Measurements from ENCODE around the gene UCHL1. TPM values are rescaled to one million over a fixed set of nuclear protein-coding genes. Genes with fewer than 3 reads are reported as not detected.
"Not testable (repeated sequence)": the region's sequence is repeated elsewhere in the genome, so short reads cannot be mapped to it uniquely, and the experiment has no call there.

The UCHL1 gene
- total RNA-seq, 2 donors from 2014 or later: 2.5 to 2.8 TPM

- Mint-ChIP-seq H3K4me1 (ENCODE audit: low read depth) (no peaks in the 10 kb centered on the region), H3K4me3 (no peak overlapping the region), H3K9me3 (peaks cover 0 to 2% of the 10 kb centered on the region in 2 donors), H3K36me3 (ENCODE audit: insufficient read depth in 2 of 2) (no peaks in the 10 kb centered on the region), H3K27ac (no peak overlapping the region), H3K27me3 (ENCODE audit: low read depth) (peaks cover 11% of the 10 kb centered on the region)
- ATAC-seq (replicated peaks in 1 of 2) (no peak), DNase-seq (no peak)
Observed at GRCh38 chr4:41305476-41305875, 48.7 kb downstream of the UCHL1 start.

- ATAC-seq (replicated peaks in 1 of 2): no peak
- peaks cover 0 to 2% of the 10 kb centered on the region in 2 donors for H3K9me3 Mint-ChIP-seq
- H3K4me3 Mint-ChIP-seq: no peak overlapping the region
Observed at GRCh38 chr4:41307638-41308037, 50.9 kb downstream of the UCHL1 start.

GRCh38 chr4:41308398-41308797 is 51.7 kb downstream of the UCHL1 start:
- ATAC-seq (replicated peaks in 1 of 2) (no peak), DNase-seq (no peak)
- Mint-ChIP-seq H3K36me3 (ENCODE audit: insufficient read depth in 2 of 2) (no peaks in the 10 kb centered on the region), H3K27me3 (ENCODE audit: low read depth) (peaks cover 11% of the 10 kb centered on the region), H3K9me3 (peaks cover 0 to 2% of the 10 kb centered on the region in 2 donors), H3K4me1 (ENCODE audit: low read depth) (no peaks in the 10 kb centered on the region), H3K27ac (no peak overlapping the region), H3K4me3 (no peak overlapping the region)

More at GRCh38 chr4:41307638-41308037, 50.9 kb downstream of the UCHL1 start:
- H3K4me1 Mint-ChIP-seq (ENCODE audit: low read depth): no peaks in the 10 kb centered on the region
- DNase-seq: no peak
- H3K27ac Mint-ChIP-seq: no peak overlapping the region
- no peaks in the 10 kb centered on the region for H3K36me3 Mint-ChIP-seq (ENCODE audit: insufficient read depth in 2 of 2)
- H3K27me3 Mint-ChIP-seq (ENCODE audit: low read depth): peaks cover 11% of the 10 kb centered on the region

GRCh38 chr4:41315426-41315825 is 58.7 kb downstream of the UCHL1 start:
- not testable (repeated sequence) for DNase-seq; H3K4me1 Mint-ChIP-seq (ENCODE audit: low read depth); H3K27ac Mint-ChIP-seq; H3K27me3 Mint-ChIP-seq (ENCODE audit: low read depth); H3K9me3 Mint-ChIP-seq; H3K36me3 Mint-ChIP-seq (ENCODE audit: insufficient read depth in 2 of 2); ATAC-seq (replicated peaks in 1 of 2); H3K4me3 Mint-ChIP-seq

- peaks cover 5% of the 10 kb centered on the region for H3K27me3 Mint-ChIP-seq (ENCODE audit: low read depth)
- H3K36me3 Mint-ChIP-seq (ENCODE audit: insufficient read depth in 2 of 2): no peaks in the 10 kb centered on the region
- no peak overlapping the region for H3K4me3 Mint-ChIP-seq
- no peak for ATAC-seq (replicated peaks in 1 of 2)
- no peaks in the 10 kb centered on the region for H3K4me1 Mint-ChIP-seq (ENCODE audit: low read depth)
- no peak for DNase-seq
- H3K27ac Mint-ChIP-seq: no peak overlapping the region
- H3K9me3 Mint-ChIP-seq: peaks cover 0 to 2% of the 10 kb centered on the region in 2 donors
Observed at GRCh38 chr4:41315862-41316261, 59.1 kb downstream of the UCHL1 start.

Other genes with a start within 250 kb of the UCHL1 start
- gene APBB2, start 42.4 kb upstream of the UCHL1 start, total RNA-seq: 1 to 10 TPM; 6.8 to 8.6 TPM

Data from activated T-cell treated with anti-CD3 and anti-CD28 coated beads, Interleukin-2, amount 50 U/mL, for 72 hours (primary cell).